Measurements from ENCODE around the gene TOR1AIP1.
"Not testable (repeated sequence)": the region's sequence is repeated elsewhere in the genome, so short reads cannot be mapped to it uniquely, and the experiment has no call there.

The TOR1AIP1 gene, protein sequence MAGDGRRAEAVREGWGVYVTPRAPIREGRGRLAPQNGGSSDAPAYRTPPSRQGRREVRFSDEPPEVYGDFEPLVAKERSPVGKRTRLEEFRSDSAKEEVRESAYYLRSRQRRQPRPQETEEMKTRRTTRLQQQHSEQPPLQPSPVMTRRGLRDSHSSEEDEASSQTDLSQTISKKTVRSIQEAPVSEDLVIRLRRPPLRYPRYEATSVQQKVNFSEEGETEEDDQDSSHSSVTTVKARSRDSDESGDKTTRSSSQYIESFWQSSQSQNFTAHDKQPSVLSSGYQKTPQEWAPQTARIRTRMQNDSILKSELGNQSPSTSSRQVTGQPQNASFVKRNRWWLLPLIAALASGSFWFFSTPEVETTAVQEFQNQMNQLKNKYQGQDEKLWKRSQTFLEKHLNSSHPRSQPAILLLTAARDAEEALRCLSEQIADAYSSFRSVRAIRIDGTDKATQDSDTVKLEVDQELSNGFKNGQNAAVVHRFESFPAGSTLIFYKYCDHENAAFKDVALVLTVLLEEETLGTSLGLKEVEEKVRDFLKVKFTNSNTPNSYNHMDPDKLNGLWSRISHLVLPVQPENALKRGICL

DNA sequence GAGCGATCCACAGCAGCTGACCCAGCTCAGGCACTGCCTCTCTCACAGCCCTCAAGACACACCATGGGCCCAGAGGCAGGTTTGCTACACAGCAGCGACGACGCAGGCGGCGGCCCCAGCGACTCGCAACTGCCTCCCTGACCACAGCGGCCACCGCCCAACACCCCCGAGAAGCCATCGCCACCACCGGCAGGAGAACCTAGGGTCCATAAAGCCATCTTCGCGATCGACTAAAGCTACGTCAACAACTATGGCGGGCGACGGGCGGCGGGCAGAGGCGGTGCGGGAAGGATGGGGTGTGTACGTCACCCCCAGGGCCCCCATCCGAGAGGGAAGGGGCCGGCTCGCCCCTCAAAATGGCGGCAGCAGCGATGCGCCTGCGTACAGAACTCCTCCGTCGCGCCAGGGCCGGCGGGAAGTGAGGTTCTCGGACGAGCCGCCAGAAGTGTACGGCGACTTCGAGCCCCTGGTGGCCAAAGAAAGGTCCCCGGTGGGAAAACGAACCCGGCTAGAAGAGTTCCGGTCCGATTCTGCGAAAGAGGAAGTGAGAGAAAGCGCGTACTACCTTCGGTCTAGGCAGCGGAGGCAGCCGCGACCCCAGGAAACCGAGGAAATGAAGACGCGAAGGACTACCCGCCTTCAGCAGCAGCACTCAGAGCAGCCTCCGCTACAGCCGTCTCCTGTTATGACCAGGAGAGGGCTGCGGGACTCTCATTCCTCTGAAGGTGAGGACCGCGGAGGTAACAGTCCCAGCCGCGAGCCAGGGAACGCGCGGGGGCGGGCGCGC is at the start of gene TOR1AIP1:
Gene TOR1AIP1, plus strand, starts transcription at position 33 of the 787 bp plus-strand sequence. Its CDS starts 218 bp downstream, at position 251.
- no peaks in the 10 kb centered on the region for H3K27me3 ChIP-seq (ENCODE audit: insufficient read depth, insufficient read length)
- peak within 1 kb of the TSS; percentile 98 for H3K9ac ChIP-seq (ENCODE audit: insufficient read length, low read depth)
- H3K4me3 ChIP-seq (ENCODE audit: insufficient read length, low read depth) = peak within 1 kb of the TSS; percentile 90
- H3K4me1 ChIP-seq (ENCODE audit: insufficient read depth, insufficient read length) = no peaks in the 10 kb centered on the region
- H3K9me3 ChIP-seq (ENCODE audit: insufficient read depth, low read length) = no peaks in the 10 kb centered on the region
- TF ChIP-seq YY1 (IDR thresholded peaks at IDR 0.05; ENCODE audit: insufficient read depth, insufficient read length) = peak; percentile 93
- TF ChIP-seq SUZ12 (IDR thresholded peaks at IDR 0.05; ENCODE audit: extremely low read depth, insufficient read depth, insufficient read length) = no peak
- peak; percentile 99 for DNase-seq (ENCODE audit: low read depth, low spot score)
- H3K36me3 ChIP-seq (ENCODE audit: insufficient read depth, insufficient read length, low read length) = peaks cover 30% of the 10 kb centered on the region

DNA sequence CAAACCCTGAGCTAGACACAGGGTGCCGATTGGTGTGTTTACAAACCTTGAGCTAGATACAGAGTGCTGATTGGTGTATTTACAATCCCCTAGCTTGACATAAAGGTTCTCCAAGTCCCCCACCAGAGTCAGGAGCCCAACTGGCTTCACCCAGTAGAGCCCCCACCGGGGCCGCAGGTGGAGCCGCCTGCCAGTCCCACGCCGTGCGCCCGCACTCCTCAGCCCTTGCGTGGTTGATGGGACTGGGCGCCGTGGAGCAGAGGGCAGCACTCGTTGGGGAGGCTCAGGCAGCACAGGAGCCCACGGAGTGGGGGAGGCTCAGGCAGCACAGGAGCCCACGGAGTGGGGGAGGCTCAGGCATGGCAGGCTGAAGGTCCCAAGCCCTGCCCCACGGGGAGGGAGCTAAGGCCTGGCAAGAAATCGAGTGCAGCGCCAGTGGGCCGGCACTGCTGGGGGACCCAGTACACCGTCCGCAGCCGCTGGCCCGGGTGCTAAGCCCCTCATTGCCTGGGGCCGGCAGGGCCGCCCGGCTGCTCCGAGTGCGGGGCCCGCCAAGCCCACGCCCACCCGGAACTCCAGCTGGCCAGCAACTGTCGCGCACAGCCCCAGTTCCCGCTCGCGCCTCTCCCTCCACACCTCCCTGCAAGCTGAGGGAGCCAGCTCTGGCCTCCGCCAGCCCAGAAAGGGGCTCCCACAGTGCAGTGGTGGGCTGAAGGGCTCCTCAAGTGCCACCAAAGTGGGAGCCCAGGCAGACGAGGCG is 45.2 kb upstream of the TOR1AIP1 start:
- H3K4me3 ChIP-seq (ENCODE audit: insufficient read length, low read depth); H3K9ac ChIP-seq (ENCODE audit: insufficient read length, low read depth); H3K36me3 ChIP-seq (ENCODE audit: insufficient read depth, insufficient read length, low read length); H3K27me3 ChIP-seq (ENCODE audit: insufficient read depth, insufficient read length); DNase-seq (ENCODE audit: low read depth, low spot score); H3K4me1 ChIP-seq (ENCODE audit: insufficient read depth, insufficient read length): not testable (repeated sequence)
- H3K9me3 ChIP-seq (ENCODE audit: insufficient read depth, low read length) = peaks cover 13% of the 10 kb centered on the region; the same call in 1 of the 2 replicates

- Histone ChIP-seq H3K4me3 (ENCODE audit: insufficient read length, low read depth) (no peak overlapping the region), H3K9me3 (ENCODE audit: insufficient read depth, low read length) (peaks cover 13% of the 10 kb centered on the region; the same call in 1 of the 2 replicates), H3K27me3 (ENCODE audit: insufficient read depth, insufficient read length) (no peaks in the 10 kb centered on the region), H3K36me3 (ENCODE audit: insufficient read depth, insufficient read length, low read length) (peaks cover 24% of the 10 kb centered on the region), H3K4me1 (ENCODE audit: insufficient read depth, insufficient read length) (no peaks in the 10 kb centered on the region), H3K9ac (ENCODE audit: insufficient read length, low read depth) (no peak overlapping the region)
- no peak for DNase-seq (ENCODE audit: low read depth, low spot score)
- no peak for TF ChIP-seq ZNF274 (IDR thresholded peaks at IDR 0.05; ENCODE audit: low read depth, low read length)
- no peak for TF ChIP-seq SUZ12 (IDR thresholded peaks at IDR 0.05; ENCODE audit: extremely low read depth, insufficient read depth, insufficient read length)
- no peak for TF ChIP-seq YY1 (IDR thresholded peaks at IDR 0.05; ENCODE audit: insufficient read depth, insufficient read length)
Measured at GRCh38 chr1:179840107-179840506, 42.0 kb upstream of the TOR1AIP1 start.

DNA sequence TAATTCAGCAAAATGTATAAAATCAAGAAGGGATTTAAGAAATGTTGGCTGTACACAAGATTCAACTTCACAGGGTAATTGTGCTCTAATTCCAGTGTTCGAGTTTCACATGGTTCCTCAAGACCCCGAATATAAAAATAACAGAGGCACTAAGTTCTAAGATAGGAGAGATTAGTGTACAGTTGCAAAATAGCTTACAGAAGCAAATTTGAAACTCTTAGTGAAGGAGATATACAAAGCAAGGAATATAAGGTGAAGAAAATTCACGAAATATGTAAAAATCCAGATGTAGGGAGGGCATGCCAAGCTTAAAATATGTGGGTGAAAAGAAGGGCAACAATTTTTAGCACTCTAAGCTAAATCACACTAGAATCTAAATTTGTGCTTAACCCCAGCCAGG is 33.9 kb upstream of the TOR1AIP1 start:
- Histone ChIP-seq H3K27me3 (ENCODE audit: insufficient read depth, insufficient read length) (no peaks in the 10 kb centered on the region), H3K4me1 (ENCODE audit: insufficient read depth, insufficient read length) (no peaks in the 10 kb centered on the region), H3K9me3 (ENCODE audit: insufficient read depth, low read length) (no peaks in the 10 kb centered on the region), H3K9ac (ENCODE audit: insufficient read length, low read depth) (no peak overlapping the region), H3K36me3 (ENCODE audit: insufficient read depth, insufficient read length, low read length) (peaks cover 90% of the 10 kb centered on the region), H3K4me3 (ENCODE audit: insufficient read length, low read depth) (no peak overlapping the region)
- no peak for DNase-seq (ENCODE audit: low read depth, low spot score)
- TF ChIP-seq YY1 (IDR thresholded peaks at IDR 0.05; ENCODE audit: insufficient read depth, insufficient read length) = no peak
- TF ChIP-seq SUZ12 (IDR thresholded peaks at IDR 0.05; ENCODE audit: extremely low read depth, insufficient read depth, insufficient read length) = no peak
- TF ChIP-seq ZNF274 (IDR thresholded peaks at IDR 0.05; ENCODE audit: low read depth, low read length) = no peak

- H3K4me1 ChIP-seq (ENCODE audit: insufficient read depth, insufficient read length) = no peaks in the 10 kb centered on the region
- H3K27me3 ChIP-seq (ENCODE audit: insufficient read depth, insufficient read length) = no peaks in the 10 kb centered on the region
- no peak for TF ChIP-seq SUZ12 (IDR thresholded peaks at IDR 0.05; ENCODE audit: extremely low read depth, insufficient read depth, insufficient read length)
- TF ChIP-seq YY1 (IDR thresholded peaks at IDR 0.05; ENCODE audit: insufficient read depth, insufficient read length) = no peak
- no peak for TF ChIP-seq ZNF274 (IDR thresholded peaks at IDR 0.05; ENCODE audit: low read depth, low read length)
- H3K9ac ChIP-seq (ENCODE audit: insufficient read length, low read depth) = no peak overlapping the region
- peaks cover 74% of the 10 kb centered on the region for H3K36me3 ChIP-seq (ENCODE audit: insufficient read depth, insufficient read length, low read length)
- H3K4me3 ChIP-seq (ENCODE audit: insufficient read length, low read depth) = no peak overlapping the region
- DNase-seq (ENCODE audit: low read depth, low spot score) = no peak
- no peaks in the 10 kb centered on the region for H3K9me3 ChIP-seq (ENCODE audit: insufficient read depth, low read length)
Measured at GRCh38 chr1:179853102-179853501, 29.0 kb upstream of the TOR1AIP1 start.

DNA sequence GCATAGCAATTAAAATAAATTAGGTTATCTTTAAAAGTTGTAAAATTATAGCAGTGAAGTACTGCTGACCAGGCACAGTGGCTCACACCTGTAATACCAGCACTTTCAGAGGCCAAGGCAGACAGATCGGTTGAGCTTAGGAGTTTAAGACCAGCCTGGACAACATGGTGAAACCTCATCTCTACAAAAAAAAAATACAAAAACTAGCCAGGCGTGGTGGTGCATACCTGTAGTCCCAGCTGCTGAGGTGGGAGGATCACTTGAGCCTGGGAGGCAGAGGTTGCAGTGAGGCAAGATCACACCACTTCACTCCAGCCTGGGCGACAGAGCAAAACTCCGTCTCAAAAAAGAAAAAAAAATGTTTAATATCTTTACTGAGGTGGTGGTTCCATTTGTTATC is 26.3 kb upstream of the TOR1AIP1 start:
- H3K9me3 ChIP-seq (ENCODE audit: insufficient read depth, low read length); H3K27me3 ChIP-seq (ENCODE audit: insufficient read depth, insufficient read length); H3K4me1 ChIP-seq (ENCODE audit: insufficient read depth, insufficient read length); DNase-seq (ENCODE audit: low read depth, low spot score); H3K4me3 ChIP-seq (ENCODE audit: insufficient read length, low read depth); H3K9ac ChIP-seq (ENCODE audit: insufficient read length, low read depth): not testable (repeated sequence)
- peaks cover 66% of the 10 kb centered on the region for H3K36me3 ChIP-seq (ENCODE audit: insufficient read depth, insufficient read length, low read length)

GRCh38 chr1:179856296-179856695 is 25.8 kb upstream of the TOR1AIP1 start:
- no peak for DNase-seq (ENCODE audit: low read depth, low spot score)
- Histone ChIP-seq H3K9ac (ENCODE audit: insufficient read length, low read depth) (no peak overlapping the region), H3K27me3 (ENCODE audit: insufficient read depth, insufficient read length) (no peaks in the 10 kb centered on the region), H3K9me3 (ENCODE audit: insufficient read depth, low read length) (no peaks in the 10 kb centered on the region), H3K4me3 (ENCODE audit: insufficient read length, low read depth) (no peak overlapping the region), H3K4me1 (ENCODE audit: insufficient read depth, insufficient read length) (no peaks in the 10 kb centered on the region), H3K36me3 (ENCODE audit: insufficient read depth, insufficient read length, low read length) (peaks cover 66% of the 10 kb centered on the region)
- TF ChIP-seq ZNF274 (IDR thresholded peaks at IDR 0.05; ENCODE audit: low read depth, low read length) = no peak
- TF ChIP-seq SUZ12 (IDR thresholded peaks at IDR 0.05; ENCODE audit: extremely low read depth, insufficient read depth, insufficient read length) = no peak
- no peak for TF ChIP-seq YY1 (IDR thresholded peaks at IDR 0.05; ENCODE audit: insufficient read depth, insufficient read length)

All from NT2/D1 (cell line).